ENCODE data around the gene CTBP2.

Gene CTBP2

DNA sequence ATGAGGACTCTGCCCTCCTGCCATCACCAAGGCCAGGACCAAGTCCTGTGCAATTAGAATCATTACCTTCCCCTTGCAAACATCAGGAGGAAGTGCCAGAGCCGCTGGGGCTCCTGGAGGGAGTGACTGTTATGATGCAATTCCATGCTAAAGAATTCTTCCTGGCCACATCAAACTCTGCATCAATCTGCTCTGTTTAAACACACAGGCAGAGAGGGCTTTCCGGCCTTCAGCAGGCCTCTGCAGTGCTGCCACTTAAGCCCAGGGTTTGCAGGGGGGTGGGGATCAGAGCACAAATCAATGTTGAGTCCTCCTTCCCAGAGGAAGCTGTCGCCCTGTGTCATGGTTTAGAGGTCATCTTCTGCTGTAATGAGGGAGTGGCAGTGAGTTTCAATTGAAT lies 58.1 kb downstream of the CTBP2 start:
- no peak for DNase-seq

DNA sequence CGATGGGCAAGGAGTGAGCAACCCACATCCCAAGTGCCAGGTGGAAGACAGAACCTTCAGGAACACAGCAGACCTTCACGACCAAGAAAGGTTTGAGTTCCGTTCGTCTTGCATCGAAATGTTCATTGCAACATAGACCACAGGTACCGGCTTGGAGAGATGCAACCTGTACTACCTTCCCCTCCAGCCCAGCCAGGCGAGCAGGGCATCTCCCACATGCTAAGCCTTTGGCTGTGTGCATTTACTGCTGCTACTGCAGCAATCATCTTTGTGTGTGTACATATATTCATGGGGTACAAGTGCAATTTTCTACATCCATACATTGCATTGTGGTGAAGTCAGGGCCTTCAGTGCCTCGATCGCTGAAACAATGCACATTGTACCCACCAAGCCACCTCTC lies 58.8 kb downstream of the CTBP2 start:
- no peak for DNase-seq

DNA sequence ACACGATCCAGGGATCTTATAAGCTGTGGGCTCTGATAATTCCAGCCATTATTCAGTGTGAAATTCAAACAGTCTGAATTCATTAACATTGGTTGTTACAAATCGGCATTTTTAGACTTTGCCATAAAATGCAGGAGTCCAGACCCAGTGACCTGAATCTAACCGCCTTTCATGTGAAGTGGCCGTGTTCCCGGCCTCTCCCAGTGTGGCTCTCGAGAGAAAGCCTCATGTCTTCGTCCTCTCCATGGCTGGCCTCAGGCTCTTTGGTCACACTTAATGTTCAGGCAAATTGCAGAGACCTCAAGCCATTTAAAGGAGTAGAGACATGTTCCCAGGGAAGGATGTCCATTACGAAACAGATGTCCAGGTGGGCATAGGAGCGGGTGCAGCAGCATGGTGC lies 59.3 kb downstream of the CTBP2 start:
- DNase-seq, result no peak

DNA sequence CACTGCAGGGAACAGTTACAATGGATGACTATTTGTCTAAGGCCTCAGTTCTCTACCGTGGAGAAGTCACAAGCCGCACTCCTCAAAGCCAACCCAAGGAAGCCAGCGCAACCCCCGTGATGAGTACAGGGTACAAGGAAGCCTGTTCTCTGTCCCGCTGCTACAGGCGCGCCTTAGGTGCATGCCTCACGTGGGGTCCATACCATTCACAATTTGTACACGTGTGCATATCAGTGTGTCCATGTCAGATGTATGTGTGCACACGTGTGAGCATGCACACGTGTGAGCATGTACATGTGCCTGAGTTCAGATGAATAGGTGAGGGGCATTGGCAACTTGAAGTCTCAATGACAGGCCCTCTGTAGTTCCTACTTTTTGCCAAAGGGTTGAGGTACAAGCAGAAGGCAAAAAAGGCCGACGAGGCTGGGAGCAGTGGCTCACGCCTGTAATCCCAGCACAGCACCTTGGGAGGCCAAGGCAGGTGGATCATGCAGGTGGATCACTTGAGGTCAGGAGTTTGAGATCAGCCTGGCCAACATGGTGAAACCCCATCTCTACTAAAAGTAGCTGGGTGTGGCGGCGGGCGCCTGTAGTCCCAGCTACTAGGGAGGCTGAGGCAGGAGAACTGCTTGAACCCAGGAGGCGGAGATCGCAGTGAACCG lies 62.8 kb downstream of the CTBP2 start:
- no peak for DNase-seq

DNA sequence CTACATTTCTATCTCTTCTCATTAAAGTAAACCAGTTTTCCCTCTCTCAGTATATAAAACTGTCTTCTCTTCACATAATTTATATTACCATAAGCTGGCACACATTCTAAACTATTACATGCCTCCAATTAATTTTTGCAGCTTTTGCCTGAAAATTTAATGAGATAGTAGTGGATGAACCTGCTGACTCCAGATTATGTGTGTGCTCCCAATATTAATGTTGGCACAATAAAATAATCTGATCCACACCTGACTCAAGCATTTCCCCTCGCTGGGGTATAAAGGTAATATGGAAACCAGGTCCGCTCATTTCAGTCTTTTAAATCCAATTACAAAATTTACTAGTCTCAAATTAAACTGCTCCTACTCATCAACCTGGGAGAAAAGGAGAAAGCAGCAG lies 63.4 kb downstream of the CTBP2 start:
- no peak for DNase-seq

DNA sequence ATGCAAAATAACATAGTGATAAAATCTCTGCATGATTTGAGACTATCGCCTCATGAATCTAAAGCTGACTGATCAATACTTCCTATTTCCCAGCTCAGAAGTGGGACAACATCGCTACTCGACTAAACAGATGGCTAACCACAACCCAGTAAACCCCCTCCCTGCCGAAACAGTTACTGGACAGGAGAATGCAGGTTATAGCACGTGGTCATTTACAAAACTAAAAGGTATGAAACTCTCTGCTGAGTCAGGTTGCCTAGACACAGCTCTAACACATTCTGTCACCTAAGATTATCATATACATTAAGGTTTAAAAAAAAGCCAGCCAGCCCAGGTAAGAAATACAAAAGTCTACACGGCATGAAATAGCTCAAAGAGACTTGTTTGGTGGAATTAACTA lies 64.0 kb downstream of the CTBP2 start:
- no peak for DNase-seq

DNA sequence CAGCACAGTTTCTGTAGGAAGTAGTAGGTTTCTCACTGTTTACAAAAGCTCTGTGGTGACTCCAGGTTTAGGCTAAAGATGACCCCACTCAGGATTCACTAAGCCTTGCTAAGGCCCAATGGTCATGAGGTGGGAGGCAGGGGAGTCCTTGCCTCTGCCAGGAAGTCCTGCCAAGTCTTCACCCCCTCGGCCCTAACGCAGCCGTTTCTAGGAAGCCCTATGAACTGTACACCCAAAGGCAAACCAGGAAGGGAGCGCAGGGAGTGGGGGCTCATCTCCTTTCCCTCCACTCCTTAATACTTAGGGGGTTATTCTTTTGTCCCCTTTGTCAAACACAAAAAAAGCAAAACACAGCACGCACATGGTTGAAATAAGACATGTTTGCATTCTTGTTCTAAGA lies 64.6 kb downstream of the CTBP2 start:
- no peak for DNase-seq

DNA sequence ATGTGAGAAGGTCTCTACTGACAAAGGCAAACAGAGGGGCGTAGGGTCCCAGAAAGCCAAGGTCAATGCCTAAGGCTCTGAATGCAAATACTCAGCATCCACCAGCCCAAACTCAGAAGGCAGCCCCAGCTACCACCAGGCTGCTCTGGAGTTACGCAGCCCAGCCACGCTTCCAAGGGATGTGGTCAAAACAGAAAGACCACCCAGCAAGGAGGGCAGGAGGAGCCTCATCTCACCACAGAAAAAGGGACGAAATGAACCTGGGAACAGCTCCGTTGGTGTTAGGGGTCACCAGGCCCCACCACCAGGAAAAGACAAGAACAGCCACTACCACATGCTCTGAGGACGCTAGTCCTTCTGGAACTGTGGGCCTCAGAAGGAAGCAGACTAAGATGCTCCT lies 65.1 kb downstream of the CTBP2 start:
- no peak for DNase-seq

DNA sequence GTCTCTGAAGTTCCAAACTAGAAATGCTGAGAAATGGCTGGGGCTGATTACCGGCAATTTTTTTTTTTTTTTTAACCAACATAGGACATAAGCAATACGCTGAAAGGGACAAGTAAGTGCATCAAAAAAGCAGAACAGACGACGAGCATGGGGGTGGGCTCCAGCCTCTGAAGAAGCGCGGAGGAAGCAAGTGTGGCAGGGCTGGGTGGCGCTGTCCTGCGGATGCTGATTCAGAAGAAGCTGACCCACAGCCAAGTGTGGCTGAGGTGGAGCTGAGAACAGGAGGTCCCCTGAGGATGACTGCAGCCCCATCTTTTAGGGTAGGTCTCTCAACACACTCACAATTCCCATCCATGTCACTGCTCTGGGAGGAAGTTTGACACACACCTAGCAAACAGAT lies 65.6 kb downstream of the CTBP2 start:
- no peak for DNase-seq

DNA sequence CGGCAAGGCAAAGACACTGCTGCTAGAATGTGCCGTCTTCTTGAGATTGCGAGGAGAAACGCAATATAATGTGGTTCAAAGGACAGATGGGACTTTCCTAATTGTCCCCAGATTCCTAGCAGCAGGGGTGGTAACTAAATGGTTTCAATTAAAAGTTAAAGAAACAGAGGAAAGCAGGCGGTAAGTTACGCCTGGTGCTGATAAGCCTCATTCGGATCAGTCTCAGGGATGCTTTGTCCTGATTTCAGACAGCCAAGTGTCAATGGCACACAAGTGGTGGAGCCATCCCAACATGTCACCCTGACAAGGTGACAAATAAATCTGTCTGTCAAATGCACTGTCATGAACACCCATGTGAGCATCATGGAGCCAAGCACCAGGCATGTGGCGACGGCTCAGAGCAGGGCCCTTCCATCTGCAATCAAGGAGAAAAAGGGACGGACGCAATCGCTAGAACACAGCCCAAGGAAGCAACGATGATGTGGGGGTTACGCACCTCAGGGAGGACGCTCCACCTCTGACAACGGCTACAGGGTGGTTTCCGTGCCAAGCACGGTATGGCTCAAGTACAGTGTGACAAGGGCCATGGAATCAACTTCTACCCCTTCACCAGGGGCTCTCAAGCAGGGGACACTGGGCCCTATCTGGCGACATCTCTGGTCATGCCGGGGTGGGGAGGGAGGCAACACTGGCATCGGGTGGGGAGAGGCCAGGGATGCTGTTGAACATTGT lies 66.2 kb downstream of the CTBP2 start:
- no peak for DNase-seq

DNA sequence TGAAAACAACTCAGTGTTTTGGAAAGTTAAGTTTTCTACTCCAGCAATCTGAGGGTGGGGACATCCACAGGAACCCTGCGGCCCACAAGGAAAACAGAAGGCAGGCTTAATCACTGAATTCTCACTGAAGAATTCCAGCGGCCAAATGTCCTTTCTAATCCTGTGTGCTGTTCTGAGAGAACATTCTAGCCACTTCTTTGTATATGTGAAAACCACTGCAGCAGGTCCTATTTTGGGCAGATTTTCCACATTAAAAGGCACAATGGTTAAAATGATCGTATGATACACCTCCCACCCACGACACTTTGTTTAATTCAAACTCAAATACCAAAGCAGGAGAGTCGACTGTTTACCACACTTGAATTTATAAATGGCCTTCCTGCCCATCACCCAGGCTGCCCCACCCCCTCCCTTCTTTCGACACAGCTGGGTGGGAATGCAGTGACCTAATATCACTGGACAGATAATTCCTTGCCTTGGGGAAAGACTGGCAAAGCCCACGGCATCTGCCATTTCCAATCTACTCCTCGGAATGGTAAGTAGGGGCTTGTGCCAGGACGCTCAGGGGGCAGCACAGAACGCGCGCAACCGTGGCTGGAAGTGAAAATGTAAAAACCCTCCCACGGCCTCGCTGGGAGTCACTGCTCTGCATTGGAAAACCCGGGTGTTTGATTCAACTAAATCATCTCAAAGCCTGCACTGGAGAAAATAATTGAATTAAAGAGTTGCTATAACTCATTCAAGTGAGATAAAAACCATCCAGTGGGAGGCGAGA lies 67.0 kb downstream of the CTBP2 start:
- DNase-seq, result no peak

DNA sequence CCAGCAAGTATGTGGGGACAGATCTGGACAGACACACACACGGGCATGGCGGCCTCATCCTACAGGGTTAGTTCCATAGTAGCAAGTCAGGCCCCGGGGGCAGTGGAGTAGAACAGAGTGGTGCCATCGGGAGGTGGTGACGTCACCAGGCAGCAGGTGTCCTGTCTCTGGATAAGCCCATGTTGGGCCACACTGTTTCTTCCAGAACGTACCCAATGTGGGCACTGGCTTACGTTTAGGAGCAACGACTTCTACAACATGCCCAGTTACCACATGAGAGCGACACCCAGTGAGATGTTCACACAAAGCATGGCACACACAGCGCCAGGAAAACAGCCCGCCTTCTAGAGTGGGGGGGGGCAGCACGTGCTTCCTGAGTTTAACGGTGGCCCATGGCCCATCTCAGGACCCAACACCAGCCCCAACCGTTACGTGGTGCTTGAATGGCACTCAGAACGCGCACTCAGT lies 67.8 kb downstream of the CTBP2 start:
- DNase-seq, result no peak

DNA sequence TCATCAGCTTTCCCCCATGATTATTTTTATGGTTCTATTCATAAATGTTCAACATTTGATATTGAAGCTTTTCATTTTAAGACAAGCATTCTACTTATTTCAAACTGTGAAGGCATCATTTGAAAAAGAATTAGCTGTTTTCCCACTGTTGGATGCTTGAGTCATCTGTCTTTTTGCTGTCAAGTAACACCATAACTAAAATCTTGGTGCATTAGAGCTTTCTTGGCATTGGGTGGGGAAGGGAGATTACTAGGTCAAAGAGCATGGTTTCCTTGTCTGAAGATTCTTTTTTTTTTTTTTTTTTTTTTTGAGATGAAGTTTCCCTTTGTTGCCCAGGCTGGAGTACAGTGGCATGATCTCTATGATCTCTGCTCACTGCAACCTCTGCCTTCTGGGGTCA lies 68.5 kb downstream of the CTBP2 start:
- no peak for DNase-seq

DNA sequence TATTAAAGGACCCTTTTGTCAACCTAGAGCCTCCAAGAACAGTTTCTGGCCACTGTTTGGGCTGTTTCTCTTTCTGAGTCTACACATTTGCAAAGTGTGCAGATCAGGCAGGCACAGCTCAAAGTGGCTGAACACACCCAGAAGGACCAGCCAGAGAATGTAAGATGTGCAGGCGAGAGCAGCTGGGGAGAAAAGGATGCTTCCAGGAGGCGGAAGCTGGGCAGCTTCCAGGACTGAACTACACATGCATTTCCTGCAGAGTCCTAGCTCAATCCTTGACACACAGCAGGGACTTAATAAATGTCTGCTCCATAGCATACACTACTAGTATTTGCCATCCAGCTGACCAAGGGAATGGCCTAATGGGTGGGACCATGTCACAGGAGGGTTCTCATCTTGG lies 70.9 kb downstream of the CTBP2 start:
- DNase-seq, result no peak

DNA sequence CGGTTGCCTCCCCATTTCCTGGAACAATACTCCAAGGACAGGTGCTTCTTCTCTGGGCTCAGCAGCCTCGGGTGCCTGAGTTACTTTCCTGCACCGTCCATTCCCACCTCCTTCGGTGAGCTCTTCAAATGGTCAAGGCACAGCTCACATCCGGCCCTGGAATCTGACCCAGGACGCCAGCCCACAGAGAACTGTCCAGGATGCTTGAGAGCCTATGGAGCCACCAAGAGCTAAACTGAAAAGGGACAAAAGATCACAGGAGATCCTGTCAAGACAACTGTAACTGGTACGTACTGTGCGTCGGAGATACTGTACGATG lies 72.5 kb downstream of the CTBP2 start:
- DNase-seq, result no peak

DNA sequence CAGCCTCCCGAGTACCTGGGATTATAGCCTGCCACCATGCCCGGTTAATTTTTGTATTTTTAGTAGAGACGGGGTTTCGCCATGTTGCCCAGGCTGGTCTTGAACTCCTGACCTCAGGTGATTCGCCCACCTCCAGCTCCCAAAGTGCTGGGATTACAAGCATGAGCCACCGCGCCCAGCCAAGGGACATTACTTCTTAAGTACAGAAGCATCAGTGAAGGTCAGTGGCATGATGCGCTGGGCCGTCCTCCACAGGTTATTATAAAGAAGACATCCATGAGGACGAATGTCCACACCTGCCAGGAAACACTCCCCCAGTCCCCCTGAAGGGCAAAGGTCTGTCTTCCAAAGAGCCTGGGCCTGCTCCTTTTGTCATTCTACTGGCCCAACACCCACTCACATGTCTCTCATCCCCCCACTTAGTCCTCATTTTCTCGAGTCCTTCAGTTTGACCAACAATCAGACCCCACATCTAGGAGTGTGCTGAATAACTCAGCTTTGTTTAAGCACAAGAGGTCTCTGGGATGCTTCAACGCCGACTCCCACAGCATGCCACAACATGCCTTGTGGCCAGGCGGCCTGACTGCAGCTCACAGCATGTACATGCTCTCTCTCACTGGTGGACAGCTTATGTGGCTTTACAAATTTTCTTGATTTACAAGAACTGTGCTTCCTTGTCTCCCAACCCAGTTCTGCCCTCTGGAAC lies 73.0 kb downstream of the CTBP2 start:
- DNase-seq, result no peak

DNA sequence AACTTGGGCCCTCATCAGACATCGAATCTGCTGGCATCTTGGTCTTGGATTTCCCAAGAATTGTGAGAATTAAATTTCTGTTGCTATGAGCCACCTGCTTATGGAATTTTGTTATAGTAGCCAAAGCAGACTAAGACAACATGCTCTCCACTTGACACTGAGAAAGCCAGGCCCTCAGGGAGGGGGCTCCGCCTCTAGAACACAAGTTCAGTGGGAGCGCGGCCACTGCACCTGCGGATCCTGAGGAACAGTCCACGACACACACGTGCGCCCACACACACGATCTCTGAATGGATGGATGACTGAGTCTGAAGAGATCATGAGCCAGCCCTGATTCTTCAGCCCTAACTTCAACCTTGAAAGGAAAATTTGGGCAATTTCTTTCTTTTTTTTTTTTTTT lies 73.7 kb downstream of the CTBP2 start:
- no peak for DNase-seq

DNA sequence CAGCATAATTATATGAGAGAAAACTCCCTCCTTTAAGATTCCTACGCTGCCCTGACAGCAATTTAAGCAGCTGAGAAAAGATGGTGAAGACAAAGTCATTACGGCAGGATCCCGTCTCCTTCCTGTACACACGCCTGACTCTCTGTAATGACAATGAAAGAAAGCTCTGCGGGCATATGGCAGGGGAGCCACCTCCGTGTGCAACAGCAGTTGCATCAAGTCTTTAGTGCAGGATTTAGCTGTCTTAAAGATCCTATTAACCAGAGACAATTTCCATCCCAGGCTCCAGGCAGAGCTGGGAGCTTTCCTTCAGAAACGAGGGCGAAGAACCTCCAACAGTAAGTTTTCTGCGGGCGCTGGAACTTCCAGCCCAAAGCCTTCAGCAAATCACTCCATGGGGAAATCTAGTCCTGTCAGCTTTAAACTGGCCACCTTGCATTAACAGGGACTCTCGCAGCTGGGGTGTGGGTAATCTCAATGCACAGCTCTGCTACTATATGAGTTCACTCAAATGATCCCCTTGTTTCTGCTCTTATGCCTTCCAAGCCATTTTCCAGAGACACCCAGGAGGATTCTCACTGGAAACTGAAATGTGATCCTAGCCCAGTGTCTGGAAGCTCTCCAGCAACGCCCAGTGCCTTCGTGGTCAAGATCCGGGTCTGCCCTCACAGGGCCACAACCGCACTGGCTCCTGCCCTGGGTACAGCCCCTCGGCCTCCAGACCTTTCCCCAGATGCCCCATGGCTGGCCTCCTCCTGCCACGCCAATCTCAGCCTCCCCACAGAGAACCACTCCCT lies 74.9 kb downstream of the CTBP2 start:
- no peak for DNase-seq

DNA sequence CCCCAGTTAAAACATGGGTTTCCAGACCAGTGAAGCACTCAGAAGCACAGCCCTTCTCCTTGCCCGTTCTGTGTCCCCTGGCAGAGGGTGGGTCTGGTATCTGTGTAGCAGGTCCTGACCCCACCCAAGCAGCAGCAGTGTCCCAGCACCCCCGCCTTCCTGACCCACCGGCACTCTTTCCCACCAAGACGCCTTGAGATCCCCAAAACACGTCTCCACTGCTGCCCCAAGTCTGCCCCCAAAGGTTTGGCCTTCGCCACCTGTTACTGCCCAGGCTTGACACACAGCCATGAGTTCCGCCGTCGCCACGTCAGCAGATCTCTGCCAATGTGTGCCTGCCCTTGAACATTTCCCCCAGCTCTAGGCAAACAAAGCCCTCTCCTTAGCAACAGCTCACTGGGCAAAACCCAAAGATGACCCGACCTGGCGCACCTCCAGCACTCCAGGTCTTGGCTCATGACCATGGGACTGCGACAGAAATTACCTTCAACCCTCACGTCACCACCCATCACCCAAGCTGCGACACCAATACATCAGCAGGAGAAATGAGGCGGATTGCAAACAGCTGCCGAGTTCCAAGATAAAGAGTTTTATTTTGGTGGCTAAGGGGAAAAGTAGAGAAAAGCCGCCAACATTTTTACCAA lies 75.6 kb downstream of the CTBP2 start:
- DNase-seq, result no peak

DNA sequence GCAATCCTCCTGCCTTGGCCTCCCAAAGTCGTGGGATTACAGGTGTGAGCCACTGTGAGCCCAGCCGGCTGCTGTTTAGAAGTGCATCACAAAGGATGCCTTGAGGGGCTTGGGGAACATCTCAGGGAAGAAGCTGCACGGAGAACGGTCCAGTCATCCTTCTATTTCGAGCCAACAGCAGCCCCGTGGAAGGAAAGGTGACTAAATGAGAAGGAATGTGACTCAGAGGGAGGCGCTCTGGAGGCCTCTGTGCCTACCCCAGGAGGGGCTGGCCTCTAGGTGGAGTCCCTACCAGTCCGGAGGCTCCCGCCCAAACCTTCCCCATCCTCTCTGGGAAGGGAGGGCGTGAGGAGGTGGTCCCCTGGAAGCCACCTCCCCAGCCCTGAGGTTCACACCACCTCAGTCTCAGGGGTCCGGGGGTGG lies 76.2 kb downstream of the CTBP2 start:
- no peak for DNase-seq

DNA sequence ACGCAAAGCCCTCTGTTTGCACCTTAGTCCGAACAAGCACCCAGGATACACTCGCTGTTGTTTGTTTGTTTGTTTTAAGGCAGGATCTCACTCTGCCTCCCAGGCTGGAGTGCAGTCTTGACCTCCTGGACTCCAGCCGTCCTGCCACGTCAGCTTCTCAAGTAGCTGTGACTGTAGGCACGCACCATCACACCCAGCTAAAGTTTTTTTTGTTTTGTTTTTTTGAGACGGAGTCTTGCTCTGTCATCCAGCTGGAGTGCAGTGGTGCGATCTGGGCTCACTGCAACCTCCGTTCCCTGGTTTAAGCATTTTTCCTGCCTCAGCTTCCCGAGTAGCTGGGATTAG lies 76.8 kb downstream of the CTBP2 start:
- DNase-seq, result no peak

DNA sequence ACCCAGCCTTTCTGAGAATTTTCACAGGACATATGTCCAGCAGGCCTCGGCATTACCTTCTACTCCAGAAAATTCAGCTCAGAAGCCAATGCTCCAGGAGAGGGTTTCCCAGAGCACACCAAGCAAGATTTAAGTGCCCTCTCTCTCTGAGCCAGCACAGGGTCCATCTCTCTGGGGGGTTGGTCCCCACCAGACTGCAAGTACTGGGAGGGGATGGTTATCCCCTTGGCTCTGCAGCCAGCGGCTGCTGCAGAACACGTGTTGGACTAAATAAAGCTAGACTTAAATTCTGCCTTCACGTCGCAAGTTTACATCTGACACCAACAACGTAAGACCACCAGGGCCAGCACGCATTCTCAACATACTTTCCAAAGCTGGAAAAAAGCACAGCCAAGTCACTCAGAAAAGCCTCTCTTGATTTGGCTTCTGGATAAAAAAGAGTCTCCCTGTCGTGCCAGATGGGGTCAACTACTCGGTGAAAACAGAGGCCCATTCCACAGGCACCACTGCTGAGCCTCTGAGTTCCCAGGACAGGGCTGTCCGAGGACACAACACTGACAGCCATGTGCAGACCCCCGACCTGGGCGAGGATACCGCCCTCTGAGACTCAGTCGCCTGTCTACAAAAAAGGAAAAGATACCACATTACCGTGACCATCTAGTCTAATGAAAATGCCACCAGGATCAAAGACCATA lies 77.3 kb downstream of the CTBP2 start:
- no peak for DNase-seq

Data from activated CD4-positive, alpha-beta T cell treated with anti-CD3 and anti-CD28 coated beads for 48 hours (primary cell).